Measurements from ENCODE around the gene GLRX.
A peak's percentile ranks its signal among the peaks of the same experiment; 100 is the strongest.

GLRX gene

GRCh38 chr5:95825495-95825894 is 3.0 kb upstream of the GLRX start:
- Histone ChIP-seq H3K36me3 (ENCODE audit: low read length) (no peaks in the 10 kb centered on the region), H3K4me2 (ENCODE audit: low read depth, low read length, poor library complexity, severe bottlenecking) (no peak overlapping the region), H3K4me3 (ENCODE audit: insufficient read depth, low read length, poor library complexity, severe bottlenecking) (no peak overlapping the region), H3K27ac (ENCODE audit: low read depth, low read length) (no peak overlapping the region), H3K79me2 (ENCODE audit: insufficient read depth, low read length) (no peaks in the 10 kb centered on the region), H3F3A (ENCODE audit: insufficient read depth) (0 out of 2 replicates have a peak, but pooled peaks cover 3% of the 10 kb centered on the region), H3K27me3 (ENCODE audit: low read length) (no peaks in the 10 kb centered on the region), H2AFZ (ENCODE audit: low read depth, low read length, severe bottlenecking) (no peak overlapping the region), H3K9ac (ENCODE audit: low read length) (no peak overlapping the region), H3K9me3 (ENCODE audit: insufficient read depth, low read length) (no peaks in the 10 kb centered on the region), H4K20me1 (ENCODE audit: low read depth, low read length) (no peaks in the 10 kb centered on the region), H3K9me2 (replicated peaks; ENCODE audit: insufficient read depth, low read length) (no peaks in the 10 kb centered on the region)
- no peak for TF ChIP-seq EZH2phosphoT487 (conservative IDR thresholded peaks at IDR 0.05; ENCODE audit: low read length)
- no peak for TF ChIP-seq CTCF (IDR thresholded peaks at IDR 0.05; ENCODE audit: insufficient read depth, low read length, poor library complexity, severe bottlenecking)

- Histone ChIP-seq H3K79me2 (ENCODE audit: insufficient read depth, low read length) (no peaks in the 10 kb centered on the region), H3K4me3 (ENCODE audit: insufficient read depth, low read length, poor library complexity, severe bottlenecking) (no peak overlapping the region), H3K9me2 (replicated peaks; ENCODE audit: insufficient read depth, low read length) (no peaks in the 10 kb centered on the region), H3K27me3 (ENCODE audit: low read length) (no peaks in the 10 kb centered on the region), H3K36me3 (ENCODE audit: low read length) (no peaks in the 10 kb centered on the region), H3F3A (ENCODE audit: insufficient read depth) (0 out of 2 replicates have a peak, but pooled peaks cover 3% of the 10 kb centered on the region), H3K27ac (ENCODE audit: low read depth, low read length) (no peak overlapping the region), H2AFZ (ENCODE audit: low read depth, low read length, severe bottlenecking) (no peak overlapping the region), H3K9ac (ENCODE audit: low read length) (no peak overlapping the region), H3K9me3 (ENCODE audit: insufficient read depth, low read length) (no peaks in the 10 kb centered on the region), H3K4me2 (ENCODE audit: low read depth, low read length, poor library complexity, severe bottlenecking) (no peak overlapping the region), H4K20me1 (ENCODE audit: low read depth, low read length) (no peaks in the 10 kb centered on the region)
- TF ChIP-seq CTCF (IDR thresholded peaks at IDR 0.05; ENCODE audit: insufficient read depth, low read length, poor library complexity, severe bottlenecking), result no peak
- TF ChIP-seq EZH2phosphoT487 (conservative IDR thresholded peaks at IDR 0.05; ENCODE audit: low read length), result no peak
These were observed 2.2 kb upstream of the GLRX start for GRCh38 chr5:95824747-95825146.

DNA sequence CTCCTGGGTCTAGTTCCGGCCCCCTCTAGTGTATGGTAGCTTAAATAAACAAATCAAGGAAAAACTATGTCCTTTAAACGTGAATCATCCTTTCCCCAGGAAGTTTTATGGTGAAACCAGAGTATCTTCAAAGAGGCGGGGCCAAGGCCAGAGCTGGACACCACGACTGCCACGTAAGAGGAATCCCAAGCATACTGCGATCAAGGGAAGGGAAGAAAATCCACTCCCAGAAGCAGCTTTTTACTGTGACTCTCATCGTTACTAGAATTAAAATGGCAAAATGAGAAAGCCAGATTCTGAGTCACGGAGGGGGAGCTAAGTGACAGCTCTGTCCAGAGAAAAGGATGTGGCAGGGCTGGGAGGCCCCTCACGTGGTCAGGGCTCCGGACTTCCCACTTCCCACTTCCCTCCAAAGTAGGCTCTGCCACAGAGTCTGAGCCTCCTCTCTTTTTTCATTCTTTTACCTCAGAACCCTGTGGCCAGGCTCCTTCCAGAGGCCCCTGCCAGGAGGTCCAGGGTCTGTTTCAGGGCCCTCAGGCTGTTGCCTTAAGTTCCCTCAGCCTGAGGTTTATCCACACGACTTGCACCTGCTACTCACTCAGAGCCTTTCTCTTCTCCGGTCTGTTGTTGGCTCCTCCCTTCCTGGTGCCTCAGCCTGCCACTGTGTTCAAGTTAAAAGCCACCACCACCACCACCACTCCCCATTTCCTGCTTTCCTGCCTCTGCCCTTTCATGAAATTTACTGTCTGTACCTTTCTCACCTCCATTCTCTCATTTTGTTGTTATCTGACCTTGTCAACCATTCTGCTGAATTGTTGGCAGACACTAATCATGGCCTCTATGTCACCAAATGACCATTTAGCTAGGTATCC is 1.4 kb upstream of the GLRX start:
- no peaks in the 10 kb centered on the region for H3K9me2 ChIP-seq (replicated peaks; ENCODE audit: insufficient read depth, low read length)
- peak overlapping the region; percentile 83 for H2AFZ ChIP-seq (ENCODE audit: low read depth, low read length, severe bottlenecking)
- H3F3A ChIP-seq (ENCODE audit: insufficient read depth), result 0 out of 2 replicates have a peak, but pooled peaks cover 3% of the 10 kb centered on the region
- peak overlapping the region; percentile 76 for H3K4me2 ChIP-seq (ENCODE audit: low read depth, low read length, poor library complexity, severe bottlenecking)
- H3K9ac ChIP-seq (ENCODE audit: low read length), result peak overlapping the region; percentile 55
- H3K27me3 ChIP-seq (ENCODE audit: low read length), result no peaks in the 10 kb centered on the region
- no peak overlapping the region for H3K27ac ChIP-seq (ENCODE audit: low read depth, low read length)
- H4K20me1 ChIP-seq (ENCODE audit: low read depth, low read length), result no peaks in the 10 kb centered on the region
- TF ChIP-seq CTCF (IDR thresholded peaks at IDR 0.05; ENCODE audit: insufficient read depth, low read length, poor library complexity, severe bottlenecking), result no peak
- TF ChIP-seq EZH2phosphoT487 (conservative IDR thresholded peaks at IDR 0.05; ENCODE audit: low read length), result no peak
- H3K79me2 ChIP-seq (ENCODE audit: insufficient read depth, low read length), result no peaks in the 10 kb centered on the region
- H3K9me3 ChIP-seq (ENCODE audit: insufficient read depth, low read length), result no peaks in the 10 kb centered on the region
- H3K4me3 ChIP-seq (ENCODE audit: insufficient read depth, low read length, poor library complexity, severe bottlenecking), result no peak overlapping the region
- H3K36me3 ChIP-seq (ENCODE audit: low read length), result no peaks in the 10 kb centered on the region
